HepG2 (cell line): Measurements from ENCODE around the gene COL27A1. TPM values are rescaled to one million over a fixed set of nuclear protein-coding genes. Genes with fewer than 3 reads are reported as not detected.

Experiments
- AGO2 ChIP-seq: fragments of 200-400 bp; formaldehyde crosslinking; optimal IDR thresholded peaks from 2 replicates; pipeline ENCODE3; 2017; ENCODE audit warnings: mild to moderate bottlenecking, low read depth, low read length, moderate library complexity
- ARNT ChIP-seq: fragments of 450-650 bp; IDR thresholded peaks from 2 replicates; pipeline ENCODE4 v1.6.1; 2017
- ATRX ChIP-seq: sonication (generic); formaldehyde crosslinking; IDR thresholded peaks from 2 replicates; pipeline ENCODE4 v1.4.0; 2020; ENCODE audit warnings: missing genetic modification reagents, borderline replicate concordance
- HNRNPH1 ChIP-seq: fragments of 200-400 bp; formaldehyde crosslinking; optimal IDR thresholded peaks from 2 replicates; pipeline ENCODE3; 2017; ENCODE audit warnings: mild to moderate bottlenecking, low read depth, low read length
- KAT2B ChIP-seq: fragments of 150-350 bp; IDR thresholded peaks from 2 replicates; pipeline ENCODE4 v1.6.1; 2014; ENCODE audit warnings: low read depth, low read length, borderline replicate concordance
- KAT7 ChIP-seq: IDR thresholded peaks from 2 replicates; pipeline ENCODE4 v1.6.1; 2018; ENCODE audit warnings: borderline replicate concordance, missing compliant biosample characterization
- MTF1 ChIP-seq: sonication (generic); formaldehyde crosslinking; IDR thresholded peaks from 2 replicates; pipeline ENCODE4 v1.5.0; 2020; ENCODE audit warnings: missing genetic modification reagents
- MTF2 ChIP-seq: sonication (generic); formaldehyde crosslinking; IDR thresholded peaks from 2 replicates; pipeline ENCODE4 v1.5.0; 2020; ENCODE audit warnings: missing genetic modification reagents, borderline replicate concordance
- MXD3 ChIP-seq: IDR thresholded peaks from 2 replicates; pipeline ENCODE4 v1.6.1; 2016; ENCODE audit warnings: mild to moderate bottlenecking, missing biosample characterization, missing genetic modification reagents
- NFKB2 ChIP-seq: sonication (generic); formaldehyde crosslinking; IDR thresholded peaks from 2 replicates; pipeline ENCODE4 v1.4.0; 2020; ENCODE audit warnings: missing genetic modification reagents, borderline replicate concordance
- NR2C2 ChIP-seq: sonication (generic); formaldehyde crosslinking; IDR thresholded peaks from 2 replicates; pipeline ENCODE4 v1.4.0; 2020; ENCODE audit warnings: missing genetic modification reagents, mild to moderate bottlenecking, moderate library complexity, borderline replicate concordance
- NR3C1 ChIP-seq: sonication (generic); formaldehyde crosslinking; IDR thresholded peaks from 2 replicates; pipeline ENCODE4 v1.4.0; 2020; ENCODE audit warnings: missing genetic modification reagents
- PAXIP1 ChIP-seq: sonication (generic); formaldehyde crosslinking; conservative IDR thresholded peaks from 2 replicates; pipeline ENCODE4 v1.4.0; 2020; ENCODE audit warnings: mild to moderate bottlenecking, missing genetic modification reagents, moderate library complexity
- POLR2AphosphoS2 ChIP-seq: IDR thresholded peaks from 2 replicates; pipeline ENCODE4 v1.6.1; 2011; ENCODE audit warnings: low read depth, low read length, improper control_type of control experiment
- SMC3 ChIP-seq: IDR thresholded peaks from 2 replicates; pipeline ENCODE4 v1.6.1; 2011; ENCODE audit warnings: low read length, improper control_type of control experiment
- TOPORS ChIP-seq: sonication (generic); formaldehyde crosslinking; IDR thresholded peaks from 2 replicates; pipeline ENCODE4 v1.8.0; 2023; ENCODE audit warnings: mild to moderate bottlenecking, missing genetic modification reagents
- ZBTB7A ChIP-seq: sonication (generic); formaldehyde crosslinking; IDR thresholded peaks from 2 replicates; pipeline ENCODE4 v1.8.0; 2022; ENCODE audit warnings: mild to moderate bottlenecking, missing genetic modification reagents
- ZNF205 ChIP-seq: IDR thresholded peaks from 2 replicates; pipeline ENCODE4 v1.6.1; 2018; ENCODE audit warnings: missing biosample characterization, missing genetic modification reagents
- ZNF207 ChIP-seq: fragments of 450-650 bp; IDR thresholded peaks from 2 replicates; pipeline ENCODE4 v1.6.1; 2016; ENCODE audit warnings: antibody characterized with exemption, borderline replicate concordance
- ZNF225 ChIP-seq: sonication (generic); formaldehyde crosslinking; IDR thresholded peaks from 2 replicates; pipeline ENCODE4 v1.4.0; 2020; ENCODE audit warnings: mild to moderate bottlenecking, missing genetic modification reagents
- ZNF33B ChIP-seq: sonication (generic); formaldehyde crosslinking; IDR thresholded peaks from 2 replicates; pipeline ENCODE4 v1.5.1; 2020; ENCODE audit warnings: mild to moderate bottlenecking, missing genetic modification reagents
- ZNF460 ChIP-seq: sonication (generic); formaldehyde crosslinking; IDR thresholded peaks from 2 replicates; pipeline ENCODE4 v1.5.1; 2020; ENCODE audit warnings: missing genetic modification reagents, mild to moderate bottlenecking, borderline replicate concordance
- ZNF496 ChIP-seq: sonication (generic); formaldehyde crosslinking; IDR thresholded peaks from 2 replicates; pipeline ENCODE4 v1.8.1; 2023; ENCODE audit warnings: mild to moderate bottlenecking, moderate library complexity, missing genetic modification reagents; ENCODE audit not compliant: insufficient replicate concordance
- ZNF589 ChIP-seq: sonication (generic); formaldehyde crosslinking; conservative IDR thresholded peaks from 2 replicates; pipeline ENCODE4 v1.8.0; 2022; ENCODE audit warnings: mild to moderate bottlenecking, moderate library complexity, missing genetic modification reagents
- ZNF639 ChIP-seq: conservative IDR thresholded peaks from 2 replicates; pipeline ENCODE4 v1.6.1; 2018; ENCODE audit warnings: missing genetic modification reagents
- ZNF800 ChIP-seq: sonication (generic); formaldehyde crosslinking; IDR thresholded peaks from 2 replicates; pipeline ENCODE4 v1.4.0; 2020; ENCODE audit warnings: missing genetic modification reagents
- polyA plus RNA-seq, 8 experiments: library from polyadenylated mRNA; depleted of rRNA in 3 of 8; stranded (reverse) in 7 of 8; unstranded in 1 of 8; fragments of >200 nt; fragmentation: Illumina TruSeq in 4 of 8; extraction: Trizol in 4 of 8; gene quantifications; 2 replicates each; pipeline versions ENCODE4 v1.2.1 to v1.2.3, GENCODE V29; 2011 to 2016; ENCODE audit warnings: low read depth in 4 of 8, missing spikeins in 1 of 8, mixed read lengths in 1 of 8; ENCODE audit not compliant: insufficient read depth in 1 of 8
- total RNA-seq, 5 experiments: library from RNA; depleted of rRNA; stranded (reverse); fragments of >200 nt; fragmentation: Illumina TruSeq; extraction: Trizol; gene quantifications; 2 replicates each; pipeline ENCODE4 v1.2.3, GENCODE V29; 2016; ENCODE audit warnings: low read depth in 1 of 5

Gene COL27A1
- total and polyA plus RNA-seq, 2 of the 13 experiments (the other 11 are each of a cell fraction or from before 2014, with no cell fraction given) = 71.3 to 89.1 TPM

GRCh38 chr9:114174557-114174875 is 19.2 kb downstream of the COL27A1 start (continued):
- TF ChIP-seq ZNF800 (CRISPR knock-in tag) (no peak), KAT7 (CRISPR knock-in tag) (0 out of 2 replicates have a peak, but pooled peaks have one; percentile 41), ARNT (no peak), ZBTB7A (CRISPR knock-in tag) (no peak), ZNF205 (no peak), ZNF225 (CRISPR knock-in tag) (no peak), NR3C1 (CRISPR knock-in tag) (no peak), TOPORS (CRISPR knock-in tag) (no peak), ZNF496 (CRISPR knock-in tag) (no peak), SMC3 (no peak), ZNF207 (no peak), MTF2 (no peak), MTF1 (CRISPR knock-in tag) (no peak), ZNF33B (CRISPR knock-in tag) (no peak), PAXIP1 (no peak), ZNF639 (CRISPR knock-in tag) (no peak), POLR2AphosphoS2 (no peak), KAT2B (no peak), NR2C2 (CRISPR knock-in tag) (no peak), ZNF460 (CRISPR knock-in tag) (no peak), ATRX (CRISPR knock-in tag) (no peak), NFKB2 (CRISPR knock-in tag) (no peak), MXD3 (no peak), AGO2 (no peak), ZNF589 (CRISPR knock-in tag) (no peak), HNRNPH1 (no peak)
